HG03520 (cell line): Measurements from ENCODE around the gene TBC1D1.
A peak's percentile ranks its signal among the peaks of the same experiment; 100 is the strongest.

ENCODE experiments used
- ATAC-seq: cut with Tn5 transposase; IDR thresholded peaks from one replicate; pipeline ENCODE4 v1.9.1; 2021; ENCODE audit warnings: mild to moderate bottlenecking, moderate library complexity; ENCODE audit not compliant: unreplicated experiment

The TBC1D1 gene

GRCh38 chr4:38161208-38162113, 270.6 kb downstream of the TBC1D1 start:
- ATAC-seq, result peak; percentile 11

DNA sequence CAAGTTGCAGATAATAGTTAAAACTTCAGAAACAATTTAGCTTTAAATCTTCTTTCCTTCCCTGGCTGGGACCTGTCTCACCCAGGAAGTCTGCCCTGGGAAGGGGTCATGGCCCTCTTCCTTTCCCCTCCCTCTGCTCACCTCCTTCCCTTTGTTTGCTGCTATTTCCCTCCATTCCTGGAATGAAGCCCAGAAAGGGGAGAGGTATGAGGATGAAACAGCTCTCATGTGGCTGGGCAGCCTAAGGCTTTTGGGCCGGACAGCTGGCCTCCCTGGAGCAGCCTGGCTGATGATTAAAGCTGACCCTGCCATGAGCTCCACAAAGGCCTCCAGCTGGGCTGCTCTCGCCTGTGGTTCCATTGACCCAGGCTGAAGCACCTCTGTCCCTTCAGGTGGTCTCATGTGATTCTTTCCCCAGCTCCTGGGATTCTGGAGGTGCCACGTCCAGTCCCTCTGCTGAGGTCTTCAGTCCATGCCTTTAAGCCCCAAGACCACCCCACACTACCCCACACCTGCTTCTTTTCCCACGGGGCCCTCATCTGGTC, 271.4 kb downstream of the TBC1D1 start:
- ATAC-seq, result no peak

- no peak for ATAC-seq
Observed at GRCh38 chr4:38163216-38164006, 272.5 kb downstream of the TBC1D1 start.

GRCh38 chr4:38164346-38164745, 273.5 kb downstream of the TBC1D1 start:
- no peak for ATAC-seq

DNA sequence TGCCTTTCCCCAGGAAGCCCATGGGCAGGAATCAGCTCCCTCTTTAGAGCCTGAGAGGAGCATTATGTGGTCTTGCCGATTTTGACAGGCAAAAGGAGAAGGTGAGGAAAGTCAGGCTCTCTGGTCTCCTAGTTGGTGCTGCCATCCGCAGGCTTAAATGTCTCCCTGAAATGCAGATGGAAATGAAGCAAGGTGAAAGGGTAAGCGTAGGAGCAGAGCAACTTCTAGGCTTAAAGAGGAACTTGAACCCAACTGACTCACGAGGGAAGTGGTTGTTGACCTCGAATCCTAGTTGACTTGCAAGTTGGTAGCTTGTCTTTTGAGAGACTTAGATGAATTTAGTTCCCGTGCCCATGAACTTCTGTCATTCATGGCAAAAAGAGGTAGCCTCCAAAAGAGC, 275.2 kb downstream of the TBC1D1 start:
- no peak for ATAC-seq

GRCh38 chr4:38166768-38167167, 275.9 kb downstream of the TBC1D1 start:
- no peak for ATAC-seq

DNA sequence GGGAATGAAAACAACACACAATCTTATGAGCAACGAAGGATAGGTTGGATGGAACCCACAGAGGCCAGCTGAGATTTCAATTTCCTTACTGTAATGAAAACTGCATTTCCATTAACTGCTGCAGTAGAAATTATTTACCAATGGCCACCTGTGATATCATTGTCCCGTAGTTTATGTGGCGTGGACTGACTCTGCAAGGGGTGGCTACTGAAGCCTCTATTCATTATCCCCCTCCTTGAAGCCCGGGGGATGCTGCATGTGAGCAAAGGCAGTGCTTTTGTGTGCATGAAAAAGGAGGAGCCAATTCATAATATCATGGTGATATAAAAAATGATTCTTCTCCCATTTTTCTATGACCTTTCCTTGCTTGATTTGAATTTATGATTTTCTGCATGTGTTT, 277.1 kb downstream of the TBC1D1 start:
- ATAC-seq, result no peak

GRCh38 chr4:38169524-38169923, 278.6 kb downstream of the TBC1D1 start:
- no peak for ATAC-seq

DNA sequence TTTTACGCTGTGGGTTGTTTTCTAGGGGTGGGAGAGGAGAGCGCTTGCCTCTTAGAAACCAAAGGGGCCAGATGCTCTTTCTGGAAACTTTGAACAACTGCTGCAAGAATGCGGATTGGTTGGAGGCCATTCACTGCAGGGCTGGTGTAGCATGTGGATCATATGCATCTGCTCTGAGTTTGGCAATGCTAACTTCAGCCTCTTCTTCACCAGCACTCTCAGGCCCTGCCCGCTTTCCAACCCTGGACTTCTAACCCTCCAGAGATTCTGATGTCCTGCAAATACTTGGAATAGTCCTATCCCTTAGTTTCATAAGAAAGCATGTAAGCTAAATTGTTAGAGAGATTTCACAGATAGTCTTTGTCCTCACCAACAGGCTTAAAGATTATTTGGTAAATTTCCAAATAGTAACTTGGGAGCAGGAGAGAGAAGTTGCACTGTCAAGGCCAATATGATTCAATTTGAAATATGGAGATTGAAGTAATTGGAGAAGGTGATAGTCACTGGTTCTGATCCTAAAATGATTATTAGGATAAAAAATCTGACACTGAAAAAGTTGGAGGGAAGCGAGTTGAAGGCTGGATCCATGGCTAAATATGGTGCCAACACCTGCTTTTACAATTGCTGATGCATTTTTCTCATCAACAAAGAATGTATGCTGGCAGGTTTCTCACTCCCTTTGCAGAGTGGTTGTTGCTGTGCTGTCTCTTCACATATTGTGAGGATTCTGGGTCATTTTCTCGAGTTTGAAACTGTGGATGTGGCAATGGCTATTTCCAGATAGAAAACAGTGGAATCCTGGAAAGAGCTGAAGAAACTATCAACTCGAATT, 279.7 kb downstream of the TBC1D1 start:
- ATAC-seq, result no peak

- no peak for ATAC-seq
Observed at GRCh38 chr4:38172078-38172477, 281.2 kb downstream of the TBC1D1 start.

DNA sequence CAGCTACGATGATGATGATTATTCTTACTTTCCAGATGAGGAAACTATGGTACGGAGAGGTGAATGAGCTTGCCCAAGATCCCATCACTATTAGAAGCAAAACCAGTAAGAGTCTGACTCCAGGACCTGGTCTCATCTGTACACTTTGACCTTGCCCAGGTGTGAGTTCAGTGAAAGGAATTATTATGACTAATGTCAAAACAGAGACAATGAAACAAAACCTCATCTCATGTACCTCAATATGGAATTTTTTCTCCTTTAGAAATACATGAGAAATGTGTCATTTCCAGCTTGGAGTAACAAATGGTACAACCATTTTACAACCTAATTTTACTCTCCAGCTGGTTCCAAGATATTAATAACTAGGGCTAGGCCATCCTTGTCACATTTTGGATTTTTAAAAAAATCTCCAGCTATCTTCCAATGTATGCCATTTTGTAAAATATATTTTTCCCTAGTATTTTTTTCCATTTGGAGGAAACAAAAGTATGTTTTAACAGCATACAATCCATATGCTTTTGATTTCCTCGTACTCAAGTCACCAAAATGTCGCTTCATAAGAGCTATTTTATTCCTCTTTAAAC, 283.1 kb downstream of the TBC1D1 start:
- no peak for ATAC-seq

DNA sequence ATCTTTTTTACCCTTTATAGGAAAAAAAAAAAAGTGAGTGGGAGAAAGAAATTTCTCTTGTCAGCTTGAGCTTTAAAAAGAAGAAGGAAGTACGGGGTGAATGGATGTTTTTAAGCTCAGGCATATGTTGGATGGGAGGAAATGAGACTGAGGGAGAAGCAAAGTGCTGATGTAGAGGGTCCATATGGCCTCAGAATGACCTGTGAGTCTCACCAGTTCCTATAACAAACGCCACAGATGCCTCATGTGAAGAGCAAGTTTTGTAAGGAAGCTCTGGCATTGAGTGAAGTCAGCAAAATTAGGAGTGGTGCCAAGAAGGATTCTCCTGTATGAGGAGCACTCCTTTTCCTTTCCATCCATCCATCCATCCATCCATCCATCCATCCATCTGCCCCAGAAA, 283.9 kb downstream of the TBC1D1 start:
- no peak for ATAC-seq

DNA sequence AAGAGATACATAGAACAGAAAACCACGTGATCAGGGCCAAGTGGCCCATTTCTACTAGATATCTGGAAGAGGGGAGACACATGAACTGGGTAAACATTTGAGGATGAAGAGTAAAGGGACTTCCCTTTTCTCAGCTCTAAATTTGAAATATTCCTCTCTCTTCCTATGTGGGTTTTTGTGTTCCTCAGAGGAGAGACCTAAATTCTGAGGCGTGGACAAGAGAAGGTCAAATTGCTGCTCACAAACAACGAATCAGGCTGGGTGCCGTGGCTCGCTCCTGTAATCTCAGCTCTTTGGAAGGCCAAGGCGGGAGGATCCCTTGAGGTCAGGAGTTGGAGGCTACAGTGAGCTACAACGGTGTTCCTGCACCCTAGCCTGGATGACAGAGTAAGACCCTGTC, 285.3 kb downstream of the TBC1D1 start:
- no peak for ATAC-seq

DNA sequence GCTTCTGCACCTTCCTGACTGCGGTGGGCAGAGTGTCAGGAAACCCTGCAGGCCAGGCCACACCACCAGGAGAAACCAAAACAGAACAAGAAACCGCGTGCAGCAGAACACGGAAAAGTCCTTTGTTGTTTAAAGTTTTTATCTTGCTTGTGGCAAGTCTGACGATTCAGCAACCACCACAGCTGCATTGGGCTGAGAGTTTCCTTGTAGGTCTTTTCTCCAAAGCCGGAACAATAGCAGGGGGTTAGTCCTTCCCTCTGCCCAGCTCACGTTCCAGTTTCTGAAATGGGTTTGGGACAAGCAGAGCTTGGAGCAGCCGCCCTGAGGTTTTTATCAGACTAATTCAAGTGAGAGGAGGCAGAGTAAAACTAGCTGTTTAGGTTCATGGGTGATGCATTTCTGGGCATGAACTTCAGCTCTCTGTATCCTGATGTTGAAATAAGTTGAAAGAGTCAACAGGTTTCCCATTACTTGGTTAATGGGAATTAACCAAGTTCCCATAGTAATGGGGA, 286.2 kb downstream of the TBC1D1 start:
- ATAC-seq, result no peak

- ATAC-seq, result no peak
Observed at GRCh38 chr4:38177641-38178391, 286.9 kb downstream of the TBC1D1 start.

- no peak for ATAC-seq
Observed at GRCh38 chr4:38178392-38178995, 287.6 kb downstream of the TBC1D1 start.

GRCh38 chr4:38179690-38180377, 288.9 kb downstream of the TBC1D1 start:
- ATAC-seq, result no peak

GRCh38 chr4:38180456-38180855, 289.6 kb downstream of the TBC1D1 start:
- no peak for ATAC-seq

DNA sequence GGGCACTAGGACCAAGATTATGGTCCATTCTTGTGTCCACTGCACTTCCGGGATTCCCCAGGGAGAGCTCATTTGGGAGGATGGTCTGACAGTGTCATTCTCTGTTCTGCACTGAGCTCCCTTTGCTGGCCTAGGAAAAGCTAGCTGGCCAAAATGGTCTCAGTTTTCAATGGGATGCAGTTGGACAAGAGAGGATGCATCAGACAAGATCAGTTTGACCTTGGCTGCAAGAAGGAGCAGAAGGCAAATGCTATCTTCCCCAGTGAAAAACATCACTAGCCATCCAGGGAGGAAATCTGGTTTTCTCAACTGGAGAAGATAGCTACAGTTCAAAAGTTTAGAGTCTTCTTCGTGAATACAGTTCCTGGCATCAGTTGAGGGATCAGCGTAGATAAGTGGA, 290.4 kb downstream of the TBC1D1 start:
- ATAC-seq, result no peak
